Mesothelial cell of epicardium (in vitro differentiated cells): ENCODE results near the gene ADD3. TPM values are rescaled to one million over a fixed set of nuclear protein-coding genes. Genes with fewer than 3 reads are reported as not detected.

Experiments used
- DNase-seq, 2 experiments: peaks; one replicate each; pipeline ENCODE4 v3.0.0; 2021; ENCODE audit warnings: low spot score in 2 of 2; ENCODE audit not compliant: unreplicated experiment in 2 of 2
- H3K27ac Mint-ChIP-seq: 2 replicates; pipeline ENCODE4 v1.8.0; 2021; ENCODE audit warnings: mixed read lengths
- H3K27me3 Mint-ChIP-seq: 2 replicates; pipeline ENCODE4 v1.8.0; 2021; ENCODE audit warnings: low read depth, mixed read lengths
- H3K36me3 Mint-ChIP-seq: 2 replicates; pipeline ENCODE4 v1.8.0; 2021; ENCODE audit warnings: mixed read lengths
- H3K4me1 Mint-ChIP-seq: 2 replicates; pipeline ENCODE4 v1.8.0; 2021; ENCODE audit warnings: mixed read lengths
- H3K4me3 Mint-ChIP-seq: 2 replicates; pipeline ENCODE4 v1.8.0; 2021; ENCODE audit warnings: mild to moderate bottlenecking, moderate library complexity, mixed read lengths
- H3K9me3 Mint-ChIP-seq: 2 replicates; pipeline ENCODE4 v1.8.0; 2021; ENCODE audit warnings: mixed read lengths
- CTCF ChIP-seq: fragments of 200-600 bp; sonication (generic); IDR thresholded peaks from one replicate; pipeline ENCODE4 v1.5.0; 2021; ENCODE audit warnings: antibody characterized with exemption; ENCODE audit not compliant: unreplicated experiment
- total RNA-seq: library from RNA; stranded (reverse); gene quantifications from 3 replicates; pipeline ENCODE4 v1.2.1, GENCODE V29; 2021

Gene ADD3
- total RNA-seq, 1 donor from 2014 or later = 104 TPM

- H3K4me3 Mint-ChIP-seq = no peak overlapping the region
- H3K27me3 Mint-ChIP-seq = no peaks in the 10 kb centered on the region
- H3K4me1 Mint-ChIP-seq = peaks cover 64% of the 10 kb centered on the region
- TF ChIP-seq CTCF = no peak
- no peak for DNase-seq
- H3K36me3 Mint-ChIP-seq = no peaks in the 10 kb centered on the region
- no peaks in the 10 kb centered on the region for H3K9me3 Mint-ChIP-seq
- peak overlapping the region; percentile 88 for H3K27ac Mint-ChIP-seq
Measured at GRCh38 chr10:110075686-110076085, 67.9 kb downstream of the ADD3 start.

GRCh38 chr10:110076559-110077318, 69.0 kb downstream of the ADD3 start:
- Mint-ChIP-seq H3K4me1 (peaks cover 62% of the 10 kb centered on the region), H3K27ac (peak overlapping the region; percentile 41), H3K9me3 (no peaks in the 10 kb centered on the region), H3K36me3 (no peaks in the 10 kb centered on the region), H3K4me3 (no peak overlapping the region), H3K27me3 (no peaks in the 10 kb centered on the region)
- no peak for TF ChIP-seq CTCF
- DNase-seq = no peak

- peak overlapping the region; percentile 51 for H3K27ac Mint-ChIP-seq
- no peaks in the 10 kb centered on the region for H3K36me3 Mint-ChIP-seq
- TF ChIP-seq CTCF = no peak
- H3K4me3 Mint-ChIP-seq = no peak overlapping the region
- peaks cover under 1% of the 10 kb centered on the region for H3K9me3 Mint-ChIP-seq
- H3K4me1 Mint-ChIP-seq = peaks cover 60% of the 10 kb centered on the region
- H3K27me3 Mint-ChIP-seq = no peaks in the 10 kb centered on the region
- DNase-seq = no peak
Measured at GRCh38 chr10:110077436-110078130, 69.8 kb downstream of the ADD3 start.

- no peaks in the 10 kb centered on the region for H3K36me3 Mint-ChIP-seq
- H3K4me1 Mint-ChIP-seq = peaks cover 66% of the 10 kb centered on the region
- peaks cover 4% of the 10 kb centered on the region for H3K9me3 Mint-ChIP-seq
- TF ChIP-seq CTCF = no peak
- DNase-seq = no peak
- no peak overlapping the region for H3K4me3 Mint-ChIP-seq
- no peaks in the 10 kb centered on the region for H3K27me3 Mint-ChIP-seq
- no peak overlapping the region for H3K27ac Mint-ChIP-seq
Measured at GRCh38 chr10:110078317-110078716, 70.5 kb downstream of the ADD3 start.

GRCh38 chr10:110081911-110082310, 74.1 kb downstream of the ADD3 start:
- H3K36me3 Mint-ChIP-seq = peaks cover 2% of the 10 kb centered on the region
- no peak for TF ChIP-seq CTCF
- DNase-seq = no peak
- H3K4me3 Mint-ChIP-seq = no peak overlapping the region
- peak overlapping the region; percentile 41 for H3K27ac Mint-ChIP-seq
- H3K9me3 Mint-ChIP-seq = peaks cover 4% of the 10 kb centered on the region
- H3K4me1 Mint-ChIP-seq = peaks cover 47% of the 10 kb centered on the region
- H3K27me3 Mint-ChIP-seq = no peaks in the 10 kb centered on the region
